ENCODE data around the gene SLC2A14.

DNA sequence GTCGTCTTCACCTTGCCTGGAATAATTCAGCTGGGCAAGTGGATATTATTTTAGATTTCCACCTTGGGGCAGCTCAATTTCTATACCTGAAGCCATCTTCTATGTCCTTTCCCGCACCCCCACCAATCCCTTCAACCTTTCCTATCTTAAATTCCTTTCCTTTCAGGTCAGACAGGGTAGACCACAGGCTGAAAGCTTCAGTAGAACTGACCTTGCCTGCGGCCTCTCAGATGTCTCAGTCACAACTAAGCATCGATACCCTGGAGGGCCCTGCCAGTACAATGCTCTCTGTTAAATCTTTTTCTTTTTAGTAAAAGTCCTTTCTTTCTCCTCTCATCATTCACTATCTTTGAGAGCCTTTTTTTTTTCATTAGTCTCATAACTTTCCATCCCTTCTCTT is 38.9 kb downstream of the SLC2A14 start:
- no peak for TF ChIP-seq CTCF (IDR thresholded peaks at IDR 0.05; ENCODE audit: insufficient read depth, low read length)
- no peak for TF ChIP-seq POLR2AphosphoS5 (IDR thresholded peaks at IDR 0.05; ENCODE audit: low read depth)
- no peak for TF ChIP-seq SPI1 (IDR thresholded peaks at IDR 0.05; ENCODE audit: borderline replicate concordance, low read depth)
- no peak for TF ChIP-seq GABPA (IDR thresholded peaks at IDR 0.05; ENCODE audit: low read depth)
